ENCODE results near the gene MBOAT7.
"Not testable (repeated sequence)": the region's sequence is repeated elsewhere in the genome, so short reads cannot be mapped to it uniquely, and the experiment has no call there.

Gene MBOAT7

DNA sequence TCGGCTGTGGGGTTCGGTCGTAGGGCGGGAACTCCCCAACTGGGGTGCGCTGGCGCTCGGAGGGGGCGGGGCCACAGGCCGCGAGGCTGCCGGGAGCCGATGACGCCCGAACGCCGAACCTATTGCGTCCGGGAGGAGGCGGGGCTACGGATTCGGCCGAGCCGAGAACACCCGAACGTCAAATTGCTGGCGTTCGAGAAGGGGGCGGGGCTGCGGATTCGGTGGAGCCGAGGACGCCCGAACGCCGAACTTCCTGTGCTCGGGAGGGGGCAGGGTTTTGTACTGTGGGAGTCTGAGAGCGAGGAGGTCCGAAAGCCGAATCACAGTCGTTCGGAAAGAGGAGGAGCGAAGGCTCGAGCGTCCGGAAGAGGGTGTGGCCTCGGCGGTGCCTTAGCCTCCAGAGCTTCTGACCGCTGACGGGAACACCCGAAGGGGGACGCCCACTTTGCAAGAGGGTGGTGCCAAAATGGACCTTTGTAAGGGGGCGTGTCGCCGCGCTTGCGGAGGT is 1.2 kb upstream of the MBOAT7 start:
- H3K4me3 ChIP-seq (ENCODE audit: low read depth, low read length): peak overlapping the region; percentile 77

DNA sequence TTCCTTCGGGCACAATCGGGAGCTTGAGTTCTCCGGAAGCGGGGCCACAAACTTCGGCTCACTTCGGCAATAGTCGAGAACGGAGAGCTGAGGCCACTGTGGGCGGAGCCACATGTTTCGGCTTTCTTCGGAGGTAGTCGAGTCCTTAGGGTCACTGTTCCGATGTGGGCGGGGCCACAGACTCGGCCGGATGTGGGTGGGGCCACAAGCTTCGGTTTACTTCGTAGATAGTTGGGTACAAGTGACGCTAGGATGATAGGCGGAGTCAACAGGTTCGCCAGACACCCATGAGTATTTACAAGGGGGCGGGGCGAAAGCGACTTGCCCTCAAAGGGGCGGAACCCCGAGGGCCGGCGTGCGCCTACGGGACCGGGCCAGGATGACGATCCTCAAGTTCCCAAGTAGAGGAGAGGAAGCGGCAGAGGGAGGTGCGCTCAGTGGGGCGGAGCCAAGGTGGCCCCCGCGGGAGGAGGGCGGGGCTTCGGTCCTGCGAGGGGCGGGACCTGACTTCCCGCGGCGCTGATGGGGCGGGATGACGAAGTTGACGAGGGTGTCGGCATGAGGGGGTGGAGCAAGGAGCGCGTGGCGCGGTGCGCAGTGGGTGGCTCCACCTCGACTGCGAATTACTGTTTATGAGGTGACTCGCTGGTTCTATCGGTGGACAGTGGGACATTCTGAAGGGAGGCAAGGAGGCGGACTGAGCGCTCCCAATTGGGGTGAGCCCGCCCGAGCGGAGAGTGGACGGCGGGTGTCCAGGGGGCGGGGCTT is 539 bp upstream of the MBOAT7 start:
- H3K4me3 ChIP-seq (ENCODE audit: low read depth, low read length): peak overlapping the region; percentile 77

DNA sequence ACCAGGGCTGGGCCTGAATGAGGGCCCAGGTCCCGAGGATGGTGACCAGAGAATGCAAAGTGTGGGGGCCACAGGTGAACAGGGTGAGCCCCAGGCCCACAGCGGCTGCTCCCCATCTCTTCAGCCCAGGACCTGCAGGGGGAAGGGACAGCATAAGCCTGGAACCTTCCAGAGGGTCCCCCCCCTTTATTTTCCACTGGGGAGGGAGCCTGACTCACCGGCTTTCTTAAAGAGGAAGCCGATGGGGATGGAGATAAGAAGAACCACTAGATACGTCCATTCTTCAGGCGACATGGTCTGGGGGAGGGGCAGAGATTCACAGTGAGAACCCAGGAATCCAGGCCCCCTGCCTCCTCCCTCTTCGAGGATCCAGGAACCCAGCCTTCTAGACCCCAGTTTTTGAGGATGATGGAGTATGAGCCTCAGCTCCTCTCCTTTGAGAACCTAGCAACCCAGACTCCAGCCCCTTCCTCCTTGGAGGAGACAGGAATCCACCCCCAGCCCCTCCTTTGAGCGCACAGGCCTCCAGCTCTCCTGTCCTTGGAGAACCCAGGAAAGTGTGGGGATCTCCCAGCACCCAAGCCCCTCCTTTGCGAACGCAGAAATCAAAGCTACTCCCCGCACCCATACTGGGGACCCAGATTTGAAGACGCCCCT is 1.0 kb downstream of the MBOAT7 start:
- H3K4me3 ChIP-seq (ENCODE audit: low read depth, low read length): peak overlapping the region; percentile 39

DNA sequence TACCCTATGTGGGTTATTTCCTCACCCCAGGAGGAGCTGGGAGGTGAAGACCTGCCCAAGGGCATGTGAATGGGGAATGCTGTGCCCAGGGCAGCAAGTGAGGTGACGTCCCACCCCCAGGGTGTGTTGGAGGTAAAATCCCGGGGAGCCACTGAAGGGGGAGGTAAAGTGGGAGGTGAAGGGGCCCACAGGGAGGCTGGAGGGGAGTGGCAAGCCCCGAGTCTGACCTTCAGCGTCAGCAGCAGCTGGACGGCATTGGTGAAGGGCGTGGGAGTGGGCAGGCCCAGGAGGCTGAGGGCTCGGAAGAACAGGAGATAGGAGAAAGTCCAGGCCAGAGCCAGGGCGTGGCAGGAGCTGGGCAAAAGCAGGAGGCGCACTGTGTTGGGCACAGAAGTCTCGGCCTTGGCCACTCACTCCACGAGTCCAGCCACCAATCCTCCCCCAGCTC is 2.4 kb downstream of the MBOAT7 start:
- no peak overlapping the region for H3K4me3 ChIP-seq (ENCODE audit: low read depth, low read length)

DNA sequence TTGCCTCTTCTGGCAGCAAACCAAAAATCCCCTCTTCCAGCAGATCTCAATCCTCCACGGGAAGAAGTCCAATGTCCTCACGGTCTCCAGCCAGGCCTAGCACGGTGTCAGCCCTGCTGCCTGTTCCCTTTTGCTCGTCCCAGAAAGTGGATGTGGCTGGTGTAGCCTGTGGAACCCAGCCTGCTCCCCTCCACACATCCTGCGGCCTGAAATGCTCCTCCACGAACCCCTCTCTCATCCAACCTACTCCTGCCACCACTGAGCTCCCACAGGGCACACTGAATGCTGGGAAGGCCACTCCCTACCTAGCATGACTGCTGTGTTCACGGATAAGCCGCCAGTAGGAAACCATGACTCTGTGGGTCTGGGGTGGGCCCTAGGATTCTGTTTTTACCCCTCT is 3.0 kb downstream of the MBOAT7 start:
- no peak overlapping the region for H3K4me3 ChIP-seq (ENCODE audit: low read depth, low read length)

DNA sequence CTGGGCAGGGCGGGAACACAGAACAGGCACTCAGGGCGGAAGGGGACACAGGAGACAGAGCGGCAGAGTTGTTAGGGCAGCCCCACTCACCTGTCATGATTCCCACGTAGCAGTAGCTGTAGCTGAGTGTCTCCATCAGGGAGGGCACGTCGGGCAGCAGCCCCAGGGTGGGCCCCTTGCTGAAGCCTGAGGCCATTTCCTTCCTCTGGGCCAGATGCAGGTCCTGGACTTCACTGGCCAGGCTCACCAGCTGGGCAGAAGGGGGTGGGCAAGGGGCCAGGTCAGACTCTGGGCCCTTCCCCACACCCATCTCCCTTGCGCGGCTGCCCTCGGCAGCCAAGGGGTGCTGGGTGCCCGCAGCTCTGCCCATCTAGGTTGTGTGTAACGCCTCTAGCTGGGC is 5.9 kb downstream of the MBOAT7 start:
- no peak overlapping the region for H3K4me3 ChIP-seq (ENCODE audit: low read depth, low read length)

DNA sequence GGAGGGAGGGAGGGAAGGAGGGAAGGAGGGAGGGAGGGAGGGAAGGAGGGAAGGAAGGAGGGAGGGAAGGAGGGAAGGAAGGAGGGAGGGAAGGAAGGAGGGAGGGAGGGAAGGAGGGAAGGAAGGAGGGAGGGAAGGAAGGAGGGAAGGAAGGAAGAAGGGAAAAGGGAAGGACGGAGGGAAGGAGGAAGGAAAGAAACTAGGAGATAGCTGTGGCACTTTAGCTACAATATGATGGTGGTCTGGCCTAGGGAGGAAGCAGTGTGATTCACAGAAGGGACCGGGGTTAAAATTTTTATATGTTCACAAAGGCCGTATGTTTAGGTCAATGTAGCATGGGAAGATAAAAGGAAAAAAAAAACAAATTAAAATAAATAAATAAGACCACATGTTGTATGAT is 7.5 kb downstream of the MBOAT7 start:
- not testable (repeated sequence) for H3K4me3 ChIP-seq (ENCODE audit: low read depth, low read length)

DNA sequence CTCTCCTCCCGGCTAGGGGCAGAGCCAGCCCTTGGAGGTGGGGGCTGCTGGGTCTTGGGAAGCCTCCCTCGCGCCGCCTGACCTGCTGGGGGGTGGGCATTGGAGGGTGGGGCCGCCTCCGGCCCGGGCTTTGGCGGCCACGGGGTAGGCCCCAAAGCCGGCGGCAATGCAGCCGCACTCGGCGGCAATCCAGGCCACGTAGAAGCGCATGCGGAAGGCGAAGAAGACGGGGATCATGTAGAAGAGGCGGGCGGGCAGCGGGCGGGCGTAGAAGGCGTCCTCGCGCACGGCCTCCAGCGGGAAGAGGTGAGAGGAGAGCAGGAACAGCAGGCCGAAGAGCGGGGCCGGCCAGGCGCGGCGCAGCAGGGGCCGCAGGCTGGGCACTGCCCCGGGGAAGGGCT is 8.7 kb downstream of the MBOAT7 start:
- no peak overlapping the region for H3K4me3 ChIP-seq (ENCODE audit: low read depth, low read length)

DNA sequence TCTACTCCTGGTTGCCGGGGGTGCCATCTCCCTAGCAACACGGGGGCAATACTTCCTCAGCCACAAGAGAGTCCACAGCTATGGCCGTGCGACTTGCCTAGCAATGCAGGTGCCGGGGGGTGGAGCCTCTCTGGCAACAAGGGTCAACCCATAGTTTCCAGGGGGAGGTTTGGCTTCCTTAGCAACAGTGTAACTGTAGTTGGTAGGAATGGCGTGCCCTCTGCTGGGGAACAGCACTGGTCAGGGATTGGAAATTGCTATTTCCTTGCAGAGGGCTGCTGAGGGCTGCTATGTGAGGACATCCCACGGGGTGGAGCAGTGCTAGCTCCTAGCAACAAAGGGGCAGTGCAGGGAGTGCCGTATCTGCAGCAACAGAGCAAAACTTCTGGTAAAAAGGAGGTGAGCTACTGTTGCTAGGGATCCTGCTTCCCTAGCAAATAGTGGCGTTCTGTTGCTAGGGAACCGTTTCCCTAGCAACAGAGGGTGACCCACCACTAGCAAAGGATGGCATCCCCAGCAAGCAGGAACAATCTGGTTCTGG is 9.4 kb downstream of the MBOAT7 start:
- no peak overlapping the region for H3K4me3 ChIP-seq (ENCODE audit: low read depth, low read length)

DNA sequence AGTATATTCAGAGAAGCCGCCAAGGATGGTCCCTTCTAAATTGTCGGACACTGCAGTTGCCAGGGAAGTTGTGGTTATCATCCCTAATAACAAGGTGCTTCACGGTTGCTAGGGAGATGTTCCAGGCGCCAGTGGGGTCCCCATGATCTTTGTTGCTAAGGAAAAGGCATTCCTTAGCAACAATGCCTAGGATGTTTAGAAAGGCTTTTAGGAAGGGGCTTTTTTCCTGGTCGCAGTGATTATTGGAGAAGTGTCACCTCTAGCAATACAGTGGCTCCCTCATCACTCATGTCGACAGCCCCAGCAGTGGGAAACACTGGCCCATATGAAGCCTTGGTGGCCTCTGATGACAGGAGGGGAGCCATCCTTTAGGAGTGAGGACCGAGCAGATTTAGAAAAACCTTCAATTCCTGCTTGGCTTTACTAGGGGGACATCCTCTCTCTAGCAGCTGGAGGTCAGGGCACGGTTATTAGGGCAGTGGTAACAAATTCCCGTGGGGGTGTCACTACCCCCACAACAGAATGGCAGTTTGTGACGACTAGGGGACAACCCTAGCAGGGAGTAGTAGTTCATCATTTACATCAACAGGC is 10.0 kb downstream of the MBOAT7 start:
- no peak overlapping the region for H3K4me3 ChIP-seq (ENCODE audit: low read depth, low read length)

DNA sequence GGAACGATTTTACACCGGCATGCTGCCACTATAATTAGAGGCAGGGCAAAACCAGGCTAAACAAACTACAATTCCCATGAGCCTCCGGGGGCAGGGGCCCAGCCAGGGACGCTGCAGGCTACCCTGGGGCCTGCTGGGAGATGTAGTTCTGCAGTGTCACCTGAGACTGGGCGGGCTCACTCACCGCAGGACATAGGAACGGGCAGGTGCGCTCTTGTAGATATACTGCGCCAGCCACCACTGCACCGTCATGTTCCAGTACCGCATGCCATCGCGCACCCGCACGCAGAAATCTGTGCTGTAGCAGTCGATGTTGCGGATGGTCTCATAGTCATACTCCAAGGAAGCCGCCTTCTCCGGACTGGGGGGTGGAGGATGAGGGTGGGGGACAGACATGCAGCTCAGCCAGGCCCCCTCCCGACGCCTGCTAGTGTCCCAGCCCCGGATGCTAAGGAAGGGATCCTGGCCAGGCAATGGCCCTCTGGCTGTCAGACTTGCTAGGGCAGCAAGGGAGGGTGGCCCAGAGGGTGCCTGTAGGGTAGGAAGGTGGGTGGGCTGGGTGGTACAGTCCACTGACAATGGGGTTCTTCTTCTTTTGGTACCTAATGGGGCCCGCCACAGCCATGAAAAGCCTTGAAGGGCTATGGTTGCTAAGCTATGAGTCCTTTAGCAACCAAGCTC is 10.7 kb downstream of the MBOAT7 start:
- H3K4me3 ChIP-seq (ENCODE audit: low read depth, low read length): no peak overlapping the region

DNA sequence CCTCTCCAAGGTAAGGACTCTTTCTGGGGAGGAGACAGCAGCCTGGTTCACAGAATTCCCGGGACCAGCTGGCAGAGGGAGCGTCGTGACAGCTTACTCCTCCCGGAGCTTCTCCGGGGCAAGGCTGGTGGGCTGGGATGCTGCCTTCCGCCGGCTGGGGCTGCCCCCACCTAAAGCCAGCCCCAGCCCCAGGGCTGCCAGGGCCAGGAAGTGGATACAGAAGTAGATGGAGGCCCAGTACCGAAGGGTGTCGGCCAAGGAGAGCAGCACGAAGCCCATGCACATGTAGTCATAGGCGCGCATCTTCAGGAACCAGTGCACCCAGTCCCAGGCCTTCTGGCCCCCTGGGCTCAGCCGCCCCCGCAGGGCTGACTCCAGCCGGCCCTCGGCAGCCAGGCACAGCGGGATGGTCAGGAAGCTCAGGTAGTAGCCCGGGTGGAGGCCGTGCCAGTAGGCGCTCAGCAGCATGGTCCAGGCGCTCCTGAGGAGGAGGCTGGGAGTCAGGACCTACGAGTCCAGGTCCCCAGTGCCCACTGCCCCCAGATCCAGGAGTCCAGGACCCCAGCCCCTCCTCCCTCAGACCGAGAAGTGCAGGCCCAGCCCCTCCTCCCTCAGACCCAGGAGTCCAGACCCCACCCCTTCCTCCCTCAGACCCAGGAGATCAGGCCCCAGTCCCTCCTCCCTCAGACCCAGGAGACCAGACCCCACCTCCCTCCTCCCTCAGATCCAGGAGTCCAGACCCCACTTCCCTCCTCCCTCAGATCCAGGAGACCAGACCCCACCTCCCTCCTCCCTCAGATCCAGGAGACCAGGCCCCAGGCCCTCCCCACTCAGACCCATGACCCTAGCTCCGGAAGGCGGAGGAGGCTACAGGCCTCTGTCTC is 15.2 kb downstream of the MBOAT7 start:
- no peak overlapping the region for H3K4me3 ChIP-seq (ENCODE audit: low read depth, low read length)

DNA sequence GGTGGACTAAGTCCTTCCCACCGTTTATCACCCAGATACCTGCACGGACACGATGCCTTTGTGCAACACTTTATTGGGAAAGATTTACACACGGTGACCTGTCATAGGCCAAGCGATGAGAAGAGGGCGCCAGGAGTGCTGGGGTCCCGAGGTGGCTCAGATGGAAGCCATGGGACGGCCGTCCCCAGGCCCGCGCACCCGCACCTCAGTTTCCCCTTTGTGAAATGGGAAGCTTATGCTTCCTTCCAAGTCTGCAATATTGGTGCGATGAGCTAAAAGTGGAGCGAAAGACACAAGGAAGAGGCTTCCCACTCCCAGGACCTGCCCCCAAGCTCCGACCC is 16.1 kb downstream of the MBOAT7 start:
- H3K4me3 ChIP-seq (ENCODE audit: low read depth, low read length): no peak overlapping the region

DNA sequence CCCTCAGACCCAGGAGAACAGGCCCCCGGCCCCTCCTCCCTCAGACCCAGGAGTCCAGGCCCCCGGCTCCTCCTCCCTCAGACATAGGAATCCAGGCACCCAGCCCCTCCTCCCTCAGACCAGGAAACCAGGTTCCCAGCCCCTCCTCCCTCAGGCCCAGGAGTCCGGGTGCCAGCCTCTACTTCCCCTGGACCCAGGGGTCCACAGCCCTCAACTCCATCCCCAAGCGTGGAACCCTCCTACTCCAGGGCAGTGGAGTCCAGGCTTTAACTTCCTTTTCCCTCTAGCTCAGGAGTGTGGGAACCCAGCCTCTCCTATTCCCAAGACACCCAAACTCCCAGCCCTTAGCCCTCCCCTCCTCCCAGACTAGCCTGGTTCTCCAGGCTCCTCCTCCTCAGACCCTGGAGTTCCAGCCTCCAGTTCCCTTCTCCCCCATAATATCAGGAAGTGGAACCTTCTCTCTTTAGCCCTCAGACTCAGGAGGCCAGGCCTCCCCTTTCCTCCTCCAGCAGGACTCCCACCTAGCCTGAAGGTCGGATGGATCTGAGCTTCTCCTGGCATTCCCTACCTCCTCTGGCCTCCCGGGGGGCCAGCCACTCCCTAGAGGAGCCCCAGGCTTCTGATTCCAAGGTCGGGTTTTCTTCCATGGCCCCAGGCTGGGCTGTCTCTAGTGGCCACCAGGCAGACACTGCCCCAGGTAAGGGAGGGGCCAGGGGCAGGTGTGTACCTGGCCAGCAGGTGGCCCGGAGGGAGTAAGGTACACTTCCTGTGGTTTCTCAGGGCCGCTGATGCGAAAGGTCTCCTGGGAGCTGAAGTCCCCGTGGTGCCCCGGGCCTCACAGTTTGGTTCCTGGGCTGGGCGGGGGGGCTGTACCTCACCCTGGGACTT is 16.7 kb downstream of the MBOAT7 start, which contains the start of gene TMC4:
TMC4 (minus strand) TSS at position 690 of the 888 bp plus-strand sequence; CDS start at position 647, 43 bp downstream.
- H3K4me3 ChIP-seq (ENCODE audit: low read depth, low read length): peak within 1 kb of the TSS; percentile 29

DNA sequence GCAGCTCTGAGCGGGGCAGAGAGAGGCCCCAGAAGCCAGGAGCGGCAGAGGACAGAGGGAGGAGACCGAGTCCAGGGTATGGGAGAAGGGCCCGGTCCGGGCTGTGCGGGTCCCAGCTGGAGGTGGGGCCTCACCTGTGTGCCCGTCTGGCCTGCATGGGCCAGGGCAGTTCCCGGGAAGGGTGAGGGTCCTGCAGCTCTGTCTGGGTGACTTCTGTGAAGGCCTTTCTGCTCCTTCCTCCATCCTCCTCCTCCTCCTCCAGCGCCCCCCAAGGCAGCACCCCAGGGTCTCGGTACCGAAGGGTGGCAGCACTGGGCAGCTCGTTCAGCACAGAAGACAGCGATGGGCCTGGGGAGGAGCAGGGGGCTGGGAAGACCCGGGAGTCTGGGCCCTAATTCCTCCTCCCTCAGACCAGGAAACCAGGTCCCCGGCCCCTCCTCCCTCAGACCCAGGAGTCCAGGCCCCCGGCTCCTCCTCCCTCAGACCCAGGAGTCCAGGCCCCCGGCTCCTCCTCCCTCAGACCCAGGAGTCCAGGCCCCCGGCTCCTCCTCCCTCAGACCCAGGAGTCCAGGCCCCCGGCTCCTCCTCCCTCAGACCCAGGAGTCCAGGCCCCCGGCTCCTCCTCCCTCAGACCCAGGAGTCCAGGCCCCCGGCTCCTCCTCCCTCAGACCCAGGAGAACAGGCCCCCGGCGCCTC is 17.5 kb downstream of the MBOAT7 start:
- not testable (repeated sequence) for H3K4me3 ChIP-seq (ENCODE audit: low read depth, low read length)

DNA sequence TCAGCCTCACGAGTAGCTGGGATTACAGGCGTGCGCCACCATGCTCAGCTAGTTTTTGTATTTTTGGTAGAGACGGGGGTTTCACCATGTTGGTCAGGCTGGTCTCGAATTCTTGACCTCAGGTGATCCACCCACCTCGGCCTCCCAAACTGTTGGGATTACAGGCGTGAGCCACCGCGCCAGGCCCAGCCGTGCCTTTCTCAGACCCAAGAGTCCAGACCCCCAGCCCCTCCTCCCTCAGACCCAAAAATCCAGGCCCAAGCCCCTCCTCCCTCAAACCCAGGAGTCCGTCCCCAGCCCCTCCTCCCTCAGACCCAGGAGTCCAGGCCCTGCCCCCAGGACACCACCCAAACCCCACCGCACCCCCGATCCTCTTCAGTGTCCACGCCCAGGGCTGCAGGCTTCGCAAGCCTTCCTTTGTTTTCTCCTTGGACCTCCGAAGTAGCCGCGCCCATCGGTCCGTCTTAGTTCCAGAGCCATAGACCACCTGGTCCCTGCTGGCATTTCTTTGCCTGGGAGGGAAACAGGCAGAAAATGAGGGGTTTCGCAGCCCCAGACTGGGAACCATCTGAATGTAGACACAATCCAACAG is 20.1 kb downstream of the MBOAT7 start:
- H3K4me3 ChIP-seq (ENCODE audit: low read depth, low read length): no peak overlapping the region

DNA sequence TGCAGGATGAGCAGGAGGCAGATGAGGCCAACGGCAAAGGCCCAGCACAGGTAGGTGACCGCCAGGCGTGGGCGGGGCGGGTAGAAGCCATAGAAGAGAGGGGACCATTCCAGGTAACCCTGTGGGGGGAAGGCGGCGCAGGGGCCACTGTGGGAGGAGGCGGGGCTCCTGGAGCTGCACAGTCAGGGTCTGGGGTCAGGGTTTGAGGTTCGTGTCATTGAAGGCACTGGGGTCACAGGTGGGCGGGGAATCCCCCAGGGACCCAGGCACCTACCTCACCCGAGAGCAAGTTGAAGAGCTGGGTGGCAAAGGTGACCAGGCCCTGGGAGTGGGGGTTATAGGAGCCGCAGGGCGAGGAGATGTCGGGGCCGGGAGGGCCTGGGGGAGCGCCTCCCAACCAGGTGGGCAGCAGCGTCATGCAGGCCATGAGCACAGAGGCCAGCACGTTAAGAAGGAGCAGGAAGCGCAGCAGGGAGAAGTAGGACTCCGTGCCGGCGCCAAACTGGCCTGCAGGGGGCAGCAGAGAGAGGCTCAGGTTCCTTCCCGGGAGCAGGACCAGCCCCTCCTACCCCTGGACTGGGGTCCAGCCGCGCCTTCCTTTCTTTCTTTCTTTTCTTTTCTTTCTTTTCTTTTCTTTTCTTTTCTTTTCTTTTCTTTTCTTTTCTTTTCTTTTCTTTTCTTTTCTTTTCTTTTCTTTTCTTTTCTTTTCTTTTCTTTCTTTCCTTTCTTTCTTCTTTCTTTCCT is 21.0 kb downstream of the MBOAT7 start:
- H3K4me3 ChIP-seq (ENCODE audit: low read depth, low read length): no peak overlapping the region

Data from iPS-11a (cell line).